D721Med (cell line): ENCODE data around the gene CCR2.

Source experiments
- DNase-seq: peaks from one replicate; pipeline ENCODE4 v3.0.0; 2011; ENCODE audit warnings: low spot score; ENCODE audit not compliant: insufficient read length
- FAIRE-seq: peaks from 2 replicates; lab custom pipeline; 2011; peaks lifted over from hg19 to GRCh38; lab: Jason Lieb, UNC
- CTCF ChIP-seq: IDR thresholded peaks from 2 replicates; pipeline ENCODE4 v1.5.1; 2012; ENCODE audit warnings: mild to moderate bottlenecking, control low read depth; ENCODE audit not compliant: insufficient read depth; ENCODE audit errors: missing control alignments

The CCR2 gene

GRCh38 chr3:46338840-46339239, 15.1 kb upstream of the CCR2 start:
- FAIRE-seq (no peak), DNase-seq (no peak)
- no peak for TF ChIP-seq CTCF

GRCh38 chr3:46344476-46344875, 9.4 kb upstream of the CCR2 start:
- no peak for TF ChIP-seq CTCF
- no peak for FAIRE-seq

GRCh38 chr3:46348823-46349482, 5.0 kb upstream of the CCR2 start:
- DNase-seq (no peak), FAIRE-seq (no peak)
- no peak for TF ChIP-seq CTCF

More at GRCh38 chr3:46344476-46344875, 9.4 kb upstream of the CCR2 start:
- no peak for DNase-seq

- no peak for FAIRE-seq
- DNase-seq: no peak
- no peak for TF ChIP-seq CTCF
These were observed 4.2 kb upstream of the CCR2 start for GRCh38 chr3:46349484-46350261.

- no peak for FAIRE-seq
These were observed 3.7 kb upstream of the CCR2 start for GRCh38 chr3:46350262-46350565.

GRCh38 chr3:46351646-46352045, 2.3 kb upstream of the CCR2 start:
- FAIRE-seq: no peak
- no peak for TF ChIP-seq CTCF
- no peak for DNase-seq

More at GRCh38 chr3:46350262-46350565, 3.7 kb upstream of the CCR2 start:
- no peak for DNase-seq
- no peak for TF ChIP-seq CTCF

GRCh38 chr3:46353090-46353489, 821 bp upstream of the CCR2 start:
- no peak for TF ChIP-seq CTCF
- no peak for FAIRE-seq
- no peak for DNase-seq
